CD4-positive, alpha-beta memory T cell (primary cell): ENCODE results near the gene SELENOF. TPM values are rescaled to one million over a fixed set of nuclear protein-coding genes. Genes with fewer than 3 reads are reported as not detected.
"Not testable (repeated sequence)": the region's sequence is repeated elsewhere in the genome, so short reads cannot be mapped to it uniquely, and the experiment has no call there.

Experiments used
- CTCF ChIA-PET: fragments of 350-600 bp; sonication (Branson Sonifier 250); formaldehyde crosslinking; loops from one replicate; lab custom pipeline; 2021; ENCODE audit warnings: inconsistent platforms; ENCODE audit not compliant: partially characterized antibody; lab: Charles Lee
- POLR2A ChIA-PET: fragments of 350-600 bp; sonication (Branson Sonifier 250); formaldehyde crosslinking; loops from one replicate; lab custom pipeline; 2021; ENCODE audit not compliant: partially characterized antibody; lab: Charles Lee
- DNase-seq, 5 donors: peaks; one replicate each; pipeline versions ENCODE4 v3.0.0 to v3.0.0-alpha.2; 2020 to 2022; ENCODE audit warnings: mixed read lengths in 1 of 5
- H3K27ac ChIP-seq: one replicate; pipeline ENCODE4 v1.7.0; 2013; ENCODE audit warnings: low read depth, low read length
- H3K27me3 ChIP-seq: 2 replicates; pipeline ENCODE4 v1.7.0; 2013; ENCODE audit warnings: mild to moderate bottlenecking, low read length, moderate library complexity; ENCODE audit not compliant: insufficient read depth
- H3K36me3 ChIP-seq: 2 replicates; pipeline ENCODE4 v1.7.0; 2013; ENCODE audit warnings: mild to moderate bottlenecking, low read length, moderate library complexity; ENCODE audit not compliant: insufficient read depth
- H3K4me1 ChIP-seq: 2 replicates; pipeline ENCODE4 v1.7.0; 2013; ENCODE audit warnings: mild to moderate bottlenecking, low read length, moderate library complexity; ENCODE audit not compliant: insufficient read depth
- H3K4me3 ChIP-seq, 2 donors: one replicate each; pipeline ENCODE4 v1.7.0; 2013; ENCODE audit warnings: low read length in 2 of 2, mild to moderate bottlenecking in 1 of 2
- H3K9me3 ChIP-seq, 2 donors: one replicate each; pipeline ENCODE4 v1.7.0; 2013; ENCODE audit warnings: low read length in 2 of 2, control low read depth in 1 of 2; ENCODE audit not compliant: control insufficient read depth in 1 of 2
- H3K27ac Mint-ChIP-seq, 7 donors: one replicate each; pipeline ENCODE4 v1.8.0; 2020 to 2021; ENCODE audit warnings: mixed read lengths in 7 of 7, mild to moderate bottlenecking in 6 of 7, inconsistent platforms in 3 of 7, moderate library complexity in 3 of 7
- H3K27me3 Mint-ChIP-seq, 2 donors: one replicate each; pipeline ENCODE4 v1.8.0; 2020 to 2021; ENCODE audit warnings: mixed read lengths in 2 of 2
- H3K36me3 Mint-ChIP-seq, 2 donors: one replicate each; pipeline ENCODE4 v1.8.0; 2020 to 2021; ENCODE audit warnings: mixed read lengths in 2 of 2, inconsistent platforms in 1 of 2, mild to moderate bottlenecking in 1 of 2
- H3K4me1 Mint-ChIP-seq, 4 donors: one replicate each; pipeline ENCODE4 v1.8.0; 2020 to 2021; ENCODE audit warnings: mixed read lengths in 4 of 4, mild to moderate bottlenecking in 1 of 4
- H3K4me3 Mint-ChIP-seq, 8 donors: one replicate each; pipeline ENCODE4 v1.8.0; 2020 to 2021; ENCODE audit warnings: mixed read lengths in 8 of 8, mild to moderate bottlenecking in 7 of 8, moderate library complexity in 6 of 8, inconsistent platforms in 3 of 8
- H3K9me3 Mint-ChIP-seq, 8 donors: one replicate each; pipeline ENCODE4 v1.8.0; 2020 to 2021; ENCODE audit warnings: mixed read lengths in 8 of 8, mild to moderate bottlenecking in 5 of 8, inconsistent platforms in 3 of 8, moderate library complexity in 1 of 8
- intact Hi-C: fragments of 100-400 bp; cut with micrococcal nuclease; formaldehyde crosslinking; loops from one replicate; pipeline ENCODE4 v1.15.1; 2023
- polyA plus RNA-seq, 2 donors: library from polyadenylated mRNA; unstranded; fragments of 300-500 nt; fragmentation: Illumina TruSeq; gene quantifications; one replicate each; pipeline ENCODE4 v1.2.3, GENCODE V29; 2021
- total RNA-seq, 2 experiments: library from RNA; stranded (reverse); gene quantifications; one replicate each; pipeline ENCODE4 v1.2.3, GENCODE V29; 2021

The SELENOF gene
- total and polyA plus RNA-seq, 4 experiments from 2014 or later, result 151 to 392 (median 233) TPM

DNA sequence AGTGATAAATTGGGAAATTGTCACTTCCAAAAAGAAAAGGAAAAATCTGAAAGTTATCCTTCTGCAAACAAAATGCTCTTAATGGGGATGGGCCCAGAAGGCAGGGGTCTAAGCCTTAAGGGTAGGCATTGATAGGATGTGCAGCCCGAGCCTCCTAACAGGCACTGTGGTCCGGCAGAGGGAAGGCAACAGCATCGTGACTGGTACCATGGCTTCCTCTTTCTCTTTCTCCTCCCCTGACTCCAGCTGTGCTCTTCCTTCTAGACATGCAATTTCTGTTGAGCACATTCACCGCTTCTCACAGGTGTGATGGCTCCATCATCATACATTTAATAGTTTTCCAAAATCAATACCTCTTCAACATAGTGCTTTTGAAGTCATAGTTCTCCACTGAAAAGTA is 91.5 kb downstream of the SELENOF start:
- no peaks in the 10 kb centered on the region for H3K4me1 ChIP-seq
- Mint-ChIP-seq H3K36me3 (no peaks in the 10 kb centered on the region), H3K9me3 (peaks cover 0 to 12% (median 0%) of the 10 kb centered on the region in 8 donors), H3K27me3 (peaks cover 8 to 9% of the 10 kb centered on the region in 2 donors), H3K27ac (no peak overlapping the region), H3K4me3 (no peak overlapping the region), H3K4me1 (no peaks in the 10 kb centered on the region)
- H3K4me3 ChIP-seq, result no peak overlapping the region
- no peak for DNase-seq
- ChIA-PET CTCF (interaction anchor here (1.4 kb wide), 1 partner anchor 263 kb away, joined by 4 read pairs; no protein-coding TSS in a partner anchor), POLR2A (no interaction called here)
- H3K36me3 ChIP-seq, result no peaks in the 10 kb centered on the region
- intact Hi-C loops, result no loop called here
- H3K27ac ChIP-seq, result no peak overlapping the region
- H3K27me3 ChIP-seq, result no peaks in the 10 kb centered on the region
- H3K9me3 ChIP-seq, result no peaks in the 10 kb centered on the region

DNA sequence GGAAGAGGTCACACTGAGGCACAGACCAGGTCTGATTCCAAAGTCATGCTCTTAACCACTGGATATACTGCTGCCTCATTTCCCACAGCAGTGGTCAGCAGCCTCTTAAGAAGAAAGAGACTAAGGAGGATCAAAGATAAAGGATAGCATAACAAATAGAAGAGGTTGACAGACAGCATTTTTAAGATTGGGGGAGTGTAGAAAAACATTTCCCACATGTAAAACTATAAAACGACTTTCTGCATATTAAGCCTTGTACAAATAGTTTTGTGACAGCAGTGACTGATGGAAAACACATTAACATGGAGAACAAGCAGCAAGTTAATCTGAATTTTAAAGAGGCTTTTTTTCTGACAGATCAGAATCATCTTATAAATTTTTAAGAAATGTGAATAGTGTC is 92.0 kb downstream of the SELENOF start:
- Histone ChIP-seq H3K4me3 (no peak overlapping the region), H3K36me3 (no peaks in the 10 kb centered on the region), H3K27ac (no peak overlapping the region), H3K9me3 (no peaks in the 10 kb centered on the region), H3K27me3 (no peaks in the 10 kb centered on the region), H3K4me1 (no peaks in the 10 kb centered on the region)
- intact Hi-C loops, result no loop called here
- Mint-ChIP-seq H3K9me3 (peaks cover 0 to 12% (median 0%) of the 10 kb centered on the region in 8 donors), H3K4me1 (peaks cover 0 to 1% (median 0%) of the 10 kb centered on the region in 4 donors), H3K27me3 (peaks cover 9% of the 10 kb centered on the region in 2 donors), H3K27ac (no peak overlapping the region), H3K4me3 (no peak overlapping the region), H3K36me3 (no peaks in the 10 kb centered on the region)
- POLR2A ChIA-PET, result no interaction called here
- CTCF ChIA-PET, result no interaction called here
- DNase-seq, result no peak

GRCh38 chr1:86819970-86820369 is 94.0 kb downstream of the SELENOF start:
- H3K27me3 ChIP-seq, H3K27ac Mint-ChIP-seq, H3K36me3 Mint-ChIP-seq, H3K4me1 Mint-ChIP-seq, DNase-seq, CTCF ChIA-PET, H3K36me3 ChIP-seq, H3K4me1 ChIP-seq, H3K4me3 Mint-ChIP-seq, H3K9me3 ChIP-seq, H3K27ac ChIP-seq, intact Hi-C loops, H3K4me3 ChIP-seq, POLR2A ChIA-PET: not testable (repeated sequence)
- Mint-ChIP-seq H3K27me3 (peaks cover 9 to 12% of the 10 kb centered on the region in 2 donors), H3K9me3 (peaks cover 0 to 12% (median 0%) of the 10 kb centered on the region in 8 donors)

DNA sequence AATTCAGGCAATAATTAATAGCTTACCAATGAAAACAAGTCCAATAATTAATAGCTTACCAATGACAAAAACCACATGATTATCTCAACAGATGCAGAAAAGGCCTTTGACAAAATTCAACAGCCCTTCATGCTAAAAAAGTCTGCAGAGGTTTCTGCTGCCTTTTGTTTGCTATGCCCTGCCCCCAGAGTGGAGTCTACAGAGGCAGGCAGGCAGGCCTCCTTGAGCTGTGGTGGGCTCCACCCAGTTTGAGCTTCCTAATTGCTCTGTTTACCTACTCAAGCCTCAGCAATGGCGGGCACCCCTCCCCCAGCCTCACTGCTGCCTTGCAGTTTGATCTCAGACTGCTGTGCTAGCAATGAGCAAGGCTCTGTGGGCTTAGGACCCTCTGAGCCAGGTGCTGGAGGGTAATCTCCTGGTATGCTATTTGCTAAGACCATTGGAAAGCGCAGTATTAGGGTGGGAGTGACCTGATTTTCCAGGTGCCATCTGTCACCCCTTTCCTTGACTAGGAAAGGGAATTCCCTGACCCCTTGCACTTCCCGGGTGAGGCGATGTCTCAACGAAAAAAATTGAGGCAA is 96.6 kb downstream of the SELENOF start:
- CTCF ChIA-PET, result interaction anchor here (1.0 kb wide), 1 partner anchor 73 kb away, joined by 3 read pairs; no protein-coding TSS in a partner anchor
- intact Hi-C loops, H3K4me3 ChIP-seq: not testable (repeated sequence)

DNA sequence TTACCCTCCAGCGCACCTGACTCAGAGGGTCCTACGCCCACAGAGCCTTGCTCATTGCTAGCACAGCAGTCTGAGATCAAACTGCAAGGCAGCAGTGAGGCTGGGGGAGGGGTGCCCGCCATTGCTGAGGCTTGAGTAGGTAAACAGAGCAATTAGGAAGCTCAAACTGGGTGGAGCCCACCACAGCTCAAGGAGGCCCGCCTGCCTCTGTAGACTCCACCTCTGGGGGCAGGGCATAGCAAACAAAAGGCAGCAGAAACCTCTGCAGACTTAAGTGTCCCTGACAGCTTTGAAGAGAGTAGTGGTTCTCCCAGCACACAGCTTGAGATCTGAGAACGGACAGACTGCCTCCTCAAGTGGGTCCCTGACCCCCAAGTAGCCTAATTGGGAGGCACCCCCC is 99.8 kb downstream of the SELENOF start:
- H3K27me3 ChIP-seq, H3K4me1 Mint-ChIP-seq, H3K36me3 Mint-ChIP-seq, intact Hi-C loops, H3K4me1 ChIP-seq, H3K27me3 Mint-ChIP-seq, H3K27ac Mint-ChIP-seq, DNase-seq, H3K4me3 Mint-ChIP-seq, H3K9me3 Mint-ChIP-seq, H3K27ac ChIP-seq, POLR2A ChIA-PET, H3K36me3 ChIP-seq, H3K4me3 ChIP-seq, H3K9me3 ChIP-seq, CTCF ChIA-PET: not testable (repeated sequence)

More for the DNA sequence above, 96.6 kb downstream of the SELENOF start:
- H3K9me3 Mint-ChIP-seq, H3K4me1 Mint-ChIP-seq, H3K36me3 Mint-ChIP-seq, H3K36me3 ChIP-seq, POLR2A ChIA-PET, H3K9me3 ChIP-seq, H3K27me3 ChIP-seq, DNase-seq, H3K4me3 Mint-ChIP-seq, H3K27ac ChIP-seq, H3K27ac Mint-ChIP-seq, H3K4me1 ChIP-seq: not testable (repeated sequence)
- peaks cover 9 to 13% of the 10 kb centered on the region in 2 donors for H3K27me3 Mint-ChIP-seq

Other genes with a start within 250 kb of the SELENOF start
- gene SH3GLB1, start 209.6 kb downstream of the SELENOF start, total RNA-seq, result 10 to 100 TPM; 55.4 to 59.6 TPM
- gene SH3GLB1, start 209.6 kb downstream of the SELENOF start, polyA plus RNA-seq, result 10 to 100 TPM; 45.0 to 54.5 TPM
- gene HS2ST1, start 509 bp upstream of the SELENOF start, total RNA-seq, result 10 to 100 TPM; 15.8 TPM
- 1 to 10 TPM; 5.4 to 6.7 TPM for gene HS2ST1, start 509 bp upstream of the SELENOF start, polyA plus RNA-seq